Lower leg skin (tissue), 4 donors: ENCODE data around the gene ZNF324B. TPM values are rescaled to one million over a fixed set of nuclear protein-coding genes. Genes with fewer than 3 reads are reported as not detected.
"Not testable (repeated sequence)": the region's sequence is repeated elsewhere in the genome, so short reads cannot be mapped to it uniquely, and the experiment has no call there.

Experiments used
- DNase-seq, 2 donors: peaks; one replicate each; pipeline ENCODE4 v3.0.0-alpha.2; 2019; ENCODE audit warnings: low spot score in 2 of 2
- H3K4me3 ChIP-seq: fragments of 200-600 bp; sonication (generic); 2 replicates; pipeline ENCODE4 v1.5.1; 2017; ENCODE audit warnings: mild to moderate bottlenecking, low read depth; ENCODE audit not compliant: poor library complexity, severe bottlenecking
- CTCF ChIP-seq, 3 donors: fragments of 450-650 bp; IDR thresholded peaks; one replicate each; pipeline ENCODE4 v1.5.1; 2016; ENCODE audit warnings: antibody characterized with exemption in 3 of 3, mild to moderate bottlenecking in 3 of 3, moderate library complexity in 2 of 3
- POLR2A ChIP-seq, 2 donors: fragments of 450-650 bp; IDR thresholded peaks; one replicate each; pipeline ENCODE4 v1.6.1; 2016 to 2017; ENCODE audit warnings: antibody characterized with exemption in 2 of 2, mild to moderate bottlenecking in 1 of 2, moderate library complexity in 1 of 2
- WGBS, 2 donors: methylation state at CpG; one replicate each; pipeline ENCODE4 v1.1.5; 2018; 5-methylcytosine and 5-hydroxymethylcytosine counted together
- intact Hi-C: fragments of 100-400 bp; cut with DNase I; formaldehyde crosslinking; loops from one replicate; pipeline ENCODE4 v1.15.0; 2023; ENCODE audit warnings: low total_unique reads
- total RNA-seq, 4 donors: library from RNA; depleted of rRNA; stranded (reverse); fragments of >200 nt; gene quantifications; one replicate each; pipeline ENCODE4 v1.1.0, GENCODE V29; 2016

Gene ZNF324B
- total RNA-seq, 4 donors from 2014 or later, result 15.4 to 21.2 (median 16.6) TPM

- 91 to 93% methylated on average over 7 of the region's 7 CpGs for WGBS, 2 donors
- intact Hi-C loops, result no loop called here
- no peak for DNase-seq
- no peak for TF ChIP-seq CTCF (IDR thresholded peaks at IDR 0.05)
- TF ChIP-seq POLR2A (IDR thresholded peaks at IDR 0.05), result no peak
- H3K4me3 ChIP-seq, result no peak overlapping the region
Measured at GRCh38 chr19:58482372-58482771, 30.9 kb downstream of the ZNF324B start.

GRCh38 chr19:58483776-58484175, 32.4 kb downstream of the ZNF324B start:
- TF ChIP-seq CTCF (IDR thresholded peaks at IDR 0.05) (no peak), POLR2A (IDR thresholded peaks at IDR 0.05) (no peak)
- H3K4me3 ChIP-seq, result no peak overlapping the region
- 89 to 95% methylated on average over 2 of the region's 2 CpGs for WGBS, 2 donors
- intact Hi-C loops, result no loop called here
- DNase-seq, result no peak

- intact Hi-C loops, H3K4me3 ChIP-seq, DNase-seq: not testable (repeated sequence)
- 84 to 95% methylated on average over 5 of the region's 5 CpGs for WGBS, 2 donors
Measured at GRCh38 chr19:58484349-58484748, 32.9 kb downstream of the ZNF324B start.

GRCh38 chr19:58491393-58491792, 40.0 kb downstream of the ZNF324B start:
- TF ChIP-seq POLR2A (IDR thresholded peaks at IDR 0.05) (no peak), CTCF (IDR thresholded peaks at IDR 0.05) (no peak)
- no peak for DNase-seq
- intact Hi-C loops, result no loop called here
- 86 to 91% methylated on average over 5 of the region's 5 CpGs for WGBS, 2 donors
- no peak overlapping the region for H3K4me3 ChIP-seq

GRCh38 chr19:58492265-58492664, 40.8 kb downstream of the ZNF324B start:
- WGBS, 2 donors, result 85 to 92% methylated on average over 14 of the region's 14 CpGs
- TF ChIP-seq CTCF (IDR thresholded peaks at IDR 0.05), result no peak
- TF ChIP-seq POLR2A (IDR thresholded peaks at IDR 0.05), result no peak
- DNase-seq, result no peak
- no peak overlapping the region for H3K4me3 ChIP-seq
- intact Hi-C loops, result no loop called here

GRCh38 chr19:58497634-58498170, 46.3 kb downstream of the ZNF324B start:
- intact Hi-C loops, result no loop called here
- H3K4me3 ChIP-seq, result no peak overlapping the region
- TF ChIP-seq POLR2A (IDR thresholded peaks at IDR 0.05), result no peak
- TF ChIP-seq CTCF (IDR thresholded peaks at IDR 0.05), result no peak
- no peak for DNase-seq
- 72 to 74% methylated on average over 8 of the region's 8 CpGs for WGBS, 2 donors
